GM12878 (cell line): ENCODE results near the gene SCN8A. TPM values are rescaled to one million over a fixed set of nuclear protein-coding genes. Genes with fewer than 3 reads are reported as not detected.

Source experiments
- ATAC-seq: fragments of 200-7000 bp; cut with Tn5 transposase; 3 replicates; pipeline ENCODE4 v1.9.1; 2020; ENCODE audit warnings: mild to moderate bottlenecking, moderate library complexity
- BruUV-seq: library from RNA; stranded (reverse); fragments of 400-500 nt; replicated peaks from 2 replicates; lab custom pipeline; 2021; lab: Mats Ljungman, UMichigan
- CTCF ChIA-PET: fragments of 300-600 bp; sonication (Branson Sonifier 250); formaldehyde crosslinking; extraction: SDS; loops from one replicate; lab custom pipeline; 2021; ENCODE audit warnings: inconsistent platforms; lab: Yijun Ruan, JAX
- POLR2A ChIA-PET: fragments of 350-600 bp; formaldehyde crosslinking; extraction: SDS; loops from one replicate; lab custom pipeline; 2021; ENCODE audit warnings: inconsistent platforms; lab: Charles Lee
- RAD21 ChIA-PET: fragments of 300-600 bp; sonication (Branson Sonifier 250); formaldehyde crosslinking; loops from one replicate; lab custom pipeline; 2023; ENCODE audit warnings: antibody characterized with exemption; ENCODE audit not compliant: unreplicated experiment; lab: Charles Lee
- SMC1A ChIA-PET: fragments of 300-600 bp; sonication (Branson Sonifier 250); formaldehyde crosslinking; loops from one replicate; lab custom pipeline; 2023; ENCODE audit not compliant: unreplicated experiment, uncharacterized antibody; lab: Charles Lee
- DNase-seq: peaks from one replicate; pipeline ENCODE4 v3.0.0-alpha.2; 2011; ENCODE audit warnings: low read depth, low spot score
- FAIRE-seq: peaks from 3 replicates; lab custom pipeline; 2011; peaks lifted over from hg19 to GRCh38; lab: Jason Lieb, UNC
- H2AFZ ChIP-seq: 2 replicates; pipeline ENCODE4 v1.6.0; 2011; ENCODE audit warnings: low read depth, low read length, control low read depth; ENCODE audit not compliant: control insufficient read depth
- H3K27ac ChIP-seq: 2 replicates; pipeline ENCODE4 v1.5.1; 2011; ENCODE audit warnings: control low read depth; ENCODE audit not compliant: control insufficient read depth, insufficient read depth
- H3K27me3 ChIP-seq, 2 experiments: replicated peaks in 1 of 2; 2 replicates each; pipeline versions ENCODE4 v1.6.0 to v1.6.1; 2011; ENCODE audit warnings: low read length in 1 of 2; ENCODE audit not compliant: control insufficient read depth in 2 of 2, insufficient read depth in 2 of 2
- H3K36me3 ChIP-seq, 2 experiments: 2 replicates each; pipeline ENCODE4 v1.5.1; 2011; ENCODE audit warnings: low read length in 1 of 2; ENCODE audit not compliant: control insufficient read depth in 2 of 2, insufficient read depth in 2 of 2
- H3K4me1 ChIP-seq: 2 replicates; pipeline ENCODE4 v1.6.1; 2011; ENCODE audit warnings: mild to moderate bottlenecking, low read length, moderate library complexity, mixed read lengths; ENCODE audit not compliant: control insufficient read depth, insufficient read depth
- H3K4me2 ChIP-seq: 2 replicates; pipeline ENCODE4 v1.6.0; 2011; ENCODE audit warnings: control low read depth; ENCODE audit not compliant: control insufficient read depth, insufficient read depth
- H3K4me3 ChIP-seq: fragments of 200-600 bp; sonication (generic); 2 replicates; pipeline ENCODE4 v1.5.1; 2016
- H3K79me2 ChIP-seq: 2 replicates; pipeline ENCODE4 v1.6.0; 2011; ENCODE audit warnings: low read length; ENCODE audit not compliant: control insufficient read depth, insufficient read depth
- H3K9ac ChIP-seq: 2 replicates; pipeline ENCODE4 v1.8.0; 2011; ENCODE audit warnings: low read length, control low read depth, mixed read lengths; ENCODE audit not compliant: control insufficient read depth, insufficient read depth
- H3K9me3 ChIP-seq: replicated peaks from 3 replicates; pipeline ENCODE4 v1.5.1; 2011; ENCODE audit warnings: mild to moderate bottlenecking, low read length; ENCODE audit not compliant: control insufficient read depth, insufficient read depth
- H4K20me1 ChIP-seq: 2 replicates; pipeline ENCODE4 v1.6.0; 2011; ENCODE audit not compliant: control insufficient read depth, insufficient read depth
- EED ChIP-seq: sonication (generic); IDR thresholded peaks from 2 replicates; pipeline ENCODE4 v1.6.1; 2016; ENCODE audit warnings: antibody characterized with exemption, low read depth
- JUNB ChIP-seq: IDR thresholded peaks from 2 replicates; pipeline ENCODE4 v1.6.1; 2016; ENCODE audit warnings: antibody characterized with exemption, mild to moderate bottlenecking
- PAX8 ChIP-seq: fragments of 450-650 bp; IDR thresholded peaks from 2 replicates; pipeline ENCODE4 v1.6.1; 2017; ENCODE audit warnings: mild to moderate bottlenecking, moderate library complexity
- RBBP5 ChIP-seq: fragments of 200-600 bp; sonication (generic); conservative IDR thresholded peaks from 2 replicates; pipeline ENCODE4 v1.6.1; 2016
- RCOR1 ChIP-seq: conservative IDR thresholded peaks from 2 replicates; pipeline ENCODE4 v1.6.1; 2012; ENCODE audit warnings: low read depth, low read length, improper control_type of control experiment
- SMAD1 ChIP-seq: fragments of 450-650 bp; IDR thresholded peaks from 2 replicates; pipeline ENCODE4 v1.6.1; 2018; ENCODE audit warnings: mild to moderate bottlenecking, low read depth; ENCODE audit not compliant: partially characterized antibody
- SMAD5 ChIP-seq: IDR thresholded peaks from 2 replicates; pipeline ENCODE4 v1.6.1; 2016; ENCODE audit warnings: antibody characterized with exemption, low read depth
- SMC3 ChIP-seq: IDR thresholded peaks from 2 replicates; pipeline ENCODE4 v1.6.1; 2011; ENCODE audit warnings: low read length, improper control_type of control experiment, borderline replicate concordance
- TCF7 ChIP-seq: IDR thresholded peaks from 2 replicates; pipeline ENCODE4 v1.6.1; 2014; ENCODE audit warnings: antibody characterized with exemption, borderline replicate concordance
- WGBS: methylation state at CpG from one replicate; pipeline ENCODE4 v1.1.6; 2016; ENCODE audit warnings: low lambda C conversion rate; ENCODE audit not compliant: insufficient replicate concordance, insufficient coverage; ENCODE audit errors: missing lambda C conversion rate; 5-methylcytosine and 5-hydroxymethylcytosine counted together
- in situ Hi-C: fragments of 300-500 bp; cut with MboI; formaldehyde crosslinking; loops from 9 replicates; pipeline ENCODE4 v1.14.3; 2018; ENCODE audit warnings: mixed read lengths
- intact Hi-C: fragments of 100-400 bp; cut with micrococcal nuclease; formaldehyde crosslinking; loops from one replicate; pipeline ENCODE4 v1.14.2; 2022; ENCODE audit not compliant: unreplicated experiment
- polyA plus RNA-seq, 11 experiments: library from polyadenylated mRNA; depleted of rRNA in 4 of 11; unstranded in 6 of 11; stranded (reverse) in 5 of 11; fragments of >200 nt; fragmentation: Nextera tagmentation in 4 of 11; fragmentation: Illumina TruSeq in 1 of 11; extraction: Ambion mirVana in 4 of 11; extraction: Trizol in 1 of 11; gene quantifications; 1 replicate in 1 of 11; 2 replicates in 10 of 11; pipeline versions ENCODE4 v1.2.1 to v1.2.3, GENCODE V29; 2011 to 2016; ENCODE audit warnings: inconsistent platforms in 2 of 11, missing spikeins in 2 of 11, low read depth in 1 of 11
- total RNA-seq, 4 experiments: library from RNA; depleted of rRNA in 3 of 4; stranded (reverse); fragments of >200 nt in 3 of 4; fragmentation: Illumina TruSeq in 1 of 4; extraction: Trizol in 1 of 4; gene quantifications; 2 replicates each; pipeline versions ENCODE4 v1.2.1 to v1.2.3, GENCODE V29; 2013 to 2021
- TF ChIP-seq, protein P1 (sequence below): fragments of 150-350 bp; IDR thresholded peaks from 2 replicates; pipeline ENCODE4 v1.6.1; 2014; ENCODE audit warnings: mild to moderate bottlenecking, low read depth, low read length
- TF ChIP-seq, protein P2 (sequence below): IDR thresholded peaks from 2 replicates; pipeline ENCODE4 v1.6.1; 2011; ENCODE audit warnings: borderline replicate concordance, low read depth, mild to moderate bottlenecking, moderate library complexity, mixed read lengths, low read length; ENCODE audit not compliant: insufficient read depth; ENCODE audit errors: extremely low read length
- TF ChIP-seq, protein P3 (sequence below): IDR thresholded peaks from 2 replicates; pipeline ENCODE4 v1.6.1; 2011; ENCODE audit warnings: low read depth, mild to moderate bottlenecking, low read length, moderate library complexity, borderline replicate concordance; ENCODE audit errors: extremely low read depth

Gene SCN8A
- total and polyA plus RNA-seq, 10 of the 15 experiments (the other 5 are each of a cell fraction or from before 2014, with no cell fraction given) = 0.02 to 0.23 (median 0.06) TPM; not detected in 2

DNA sequence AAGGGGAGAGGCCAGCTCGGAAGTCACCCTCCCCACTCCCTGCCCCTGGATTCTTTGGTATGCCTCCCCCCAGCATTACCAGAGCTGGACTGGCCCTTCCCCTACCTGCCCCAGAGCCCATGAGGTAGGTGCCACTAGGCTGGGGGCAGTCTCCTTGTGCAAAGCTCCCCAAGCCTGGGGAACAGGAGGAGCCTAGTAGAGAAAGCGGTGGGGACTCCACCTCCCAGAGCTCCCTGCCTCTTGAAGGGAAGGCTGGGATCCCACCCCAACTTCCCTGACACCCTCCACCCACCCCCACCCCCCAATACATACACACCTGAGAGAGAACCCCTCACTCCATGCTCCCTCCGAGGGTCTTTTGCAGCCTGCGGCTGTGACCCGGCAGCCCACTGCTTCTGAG, 227.1 kb downstream of the SCN8A start:
- no peaks in the 10 kb centered on the region for H3K9me3 ChIP-seq
- H3K79me2 ChIP-seq = no peaks in the 10 kb centered on the region
- WGBS = 50% methylated on average over 4 of the region's 5 CpGs
- RAD21 ChIA-PET = interaction anchor here (0.6 kb wide), 1 partner anchor 96 kb away, joined by 3 read pairs; no protein-coding TSS in a partner anchor
- H3K4me3 ChIP-seq = no peak overlapping the region
- FAIRE-seq (no peak), ATAC-seq (no peak), DNase-seq (no peak)
- TF ChIP-seq SMAD5 = no peak
- CTCF ChIA-PET = no interaction called here
- intact Hi-C loops (no loop called here), in situ Hi-C loops (no loop called here)
- no TSS peak for BruUV-seq
- H2AFZ ChIP-seq = no peak overlapping the region
- no peak overlapping the region for H3K27ac ChIP-seq
- peaks cover 6 to 16% of the 10 kb centered on the region in 2 experiments for H3K27me3 ChIP-seq
- H3K4me1 ChIP-seq = no peaks in the 10 kb centered on the region
- POLR2A ChIA-PET = no interaction called here
- H3K9ac ChIP-seq = no peak overlapping the region
- no peaks in the 10 kb centered on the region for H4K20me1 ChIP-seq
- H3K4me2 ChIP-seq = no peak overlapping the region
- H3K36me3 ChIP-seq = no peaks in the 10 kb centered on the region
- SMC1A ChIA-PET = no interaction called here

DNA sequence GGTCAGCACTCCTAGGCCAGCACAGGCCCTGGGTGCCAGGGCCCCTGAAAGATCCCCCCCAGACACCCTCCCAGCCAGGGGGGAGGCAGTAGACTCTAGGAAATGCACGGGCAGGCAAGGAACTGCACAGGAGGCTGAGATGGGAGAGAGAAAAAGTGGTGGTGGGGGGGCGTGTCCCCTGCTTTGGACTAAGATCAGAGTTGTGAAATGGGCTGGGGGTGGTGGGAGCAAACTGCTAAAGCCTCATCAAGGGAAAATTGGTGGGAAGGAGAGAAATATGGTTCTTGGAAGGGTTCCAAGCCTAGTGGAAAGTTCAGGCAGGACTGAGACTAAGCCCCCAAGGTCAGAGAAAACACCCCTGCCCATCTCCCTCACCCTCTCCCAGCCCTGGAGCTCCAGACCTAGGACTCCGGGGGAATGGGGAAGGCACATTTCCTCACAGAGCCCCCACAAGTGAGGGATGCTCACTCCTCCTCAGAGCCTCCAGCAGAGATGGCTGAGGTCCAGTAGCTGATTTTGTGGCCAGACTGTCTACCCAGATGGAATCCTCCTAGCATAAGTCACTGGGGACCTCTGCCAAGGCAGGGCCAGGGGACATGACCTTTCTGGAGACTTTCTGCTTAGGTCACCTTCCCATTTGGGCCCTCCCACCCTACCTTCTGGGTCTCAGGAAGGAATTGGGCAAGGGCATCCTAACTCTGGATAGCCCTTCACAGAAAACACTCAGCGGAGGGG, 227.7 kb downstream of the SCN8A start:
- SMC1A ChIA-PET = no interaction called here
- CTCF ChIA-PET = no interaction called here
- Histone ChIP-seq H3K9ac (no peak overlapping the region), H3K27me3 (peaks cover 6 to 16% of the 10 kb centered on the region in 2 experiments), H4K20me1 (no peaks in the 10 kb centered on the region; the same call in 1 of the 2 replicates), H3K79me2 (no peaks in the 10 kb centered on the region), H3K27ac (no peak overlapping the region), H3K4me2 (no peak overlapping the region), H3K9me3 (no peaks in the 10 kb centered on the region), H3K4me1 (no peaks in the 10 kb centered on the region), H2AFZ (no peak overlapping the region), H3K4me3 (no peak overlapping the region)
- RAD21 ChIA-PET = no interaction called here
- in situ Hi-C loops = no loop called here
- FAIRE-seq = no peak
- 31% methylated on average over 4 of the region's 4 CpGs for WGBS
- POLR2A ChIA-PET = no interaction called here
- no peak for DNase-seq
- no TSS peak for BruUV-seq
- no peak for ATAC-seq
- TF ChIP-seq, protein P1, sequence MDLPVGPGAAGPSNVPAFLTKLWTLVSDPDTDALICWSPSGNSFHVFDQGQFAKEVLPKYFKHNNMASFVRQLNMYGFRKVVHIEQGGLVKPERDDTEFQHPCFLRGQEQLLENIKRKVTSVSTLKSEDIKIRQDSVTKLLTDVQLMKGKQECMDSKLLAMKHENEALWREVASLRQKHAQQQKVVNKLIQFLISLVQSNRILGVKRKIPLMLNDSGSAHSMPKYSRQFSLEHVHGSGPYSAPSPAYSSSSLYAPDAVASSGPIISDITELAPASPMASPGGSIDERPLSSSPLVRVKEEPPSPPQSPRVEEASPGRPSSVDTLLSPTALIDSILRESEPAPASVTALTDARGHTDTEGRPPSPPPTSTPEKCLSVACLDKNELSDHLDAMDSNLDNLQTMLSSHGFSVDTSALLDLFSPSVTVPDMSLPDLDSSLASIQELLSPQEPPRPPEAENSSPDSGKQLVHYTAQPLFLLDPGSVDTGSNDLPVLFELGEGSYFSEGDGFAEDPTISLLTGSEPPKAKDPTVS = no peak
- TF ChIP-seq, protein P2, sequence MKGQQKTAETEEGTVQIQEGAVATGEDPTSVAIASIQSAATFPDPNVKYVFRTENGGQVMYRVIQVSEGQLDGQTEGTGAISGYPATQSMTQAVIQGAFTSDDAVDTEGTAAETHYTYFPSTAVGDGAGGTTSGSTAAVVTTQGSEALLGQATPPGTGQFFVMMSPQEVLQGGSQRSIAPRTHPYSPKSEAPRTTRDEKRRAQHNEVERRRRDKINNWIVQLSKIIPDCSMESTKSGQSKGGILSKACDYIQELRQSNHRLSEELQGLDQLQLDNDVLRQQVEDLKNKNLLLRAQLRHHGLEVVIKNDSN = no peak
- TF ChIP-seq SMC3 = no peak
- no peak for TF ChIP-seq EED
- no peak for TF ChIP-seq JUNB
- no peak for TF ChIP-seq SMAD1
- TF ChIP-seq PAX8 = no peak
- no peak for TF ChIP-seq TCF7
- no peak for TF ChIP-seq RCOR1
- no peak for TF ChIP-seq RBBP5
- TF ChIP-seq SMAD5 = no peak
- TF ChIP-seq, protein P3, sequence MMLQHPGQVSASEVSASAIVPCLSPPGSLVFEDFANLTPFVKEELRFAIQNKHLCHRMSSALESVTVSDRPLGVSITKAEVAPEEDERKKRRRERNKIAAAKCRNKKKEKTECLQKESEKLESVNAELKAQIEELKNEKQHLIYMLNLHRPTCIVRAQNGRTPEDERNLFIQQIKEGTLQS = no peak
- TF ChIP-seq, all 136 proteins: peak for 0
- intact Hi-C loops = no loop called here
- H3K36me3 ChIP-seq = no peaks in the 10 kb centered on the region
